ENCODE measurements around the gene CCR6. TPM values are rescaled to one million over a fixed set of nuclear protein-coding genes. Genes with fewer than 3 reads are reported as not detected.

The CCR6 gene
- total and polyA plus RNA-seq, 10 of the 15 experiments (the other 5 are each of a cell fraction or from before 2014, with no cell fraction given) = 2.2 to 7.6 (median 6.7) TPM

DNA sequence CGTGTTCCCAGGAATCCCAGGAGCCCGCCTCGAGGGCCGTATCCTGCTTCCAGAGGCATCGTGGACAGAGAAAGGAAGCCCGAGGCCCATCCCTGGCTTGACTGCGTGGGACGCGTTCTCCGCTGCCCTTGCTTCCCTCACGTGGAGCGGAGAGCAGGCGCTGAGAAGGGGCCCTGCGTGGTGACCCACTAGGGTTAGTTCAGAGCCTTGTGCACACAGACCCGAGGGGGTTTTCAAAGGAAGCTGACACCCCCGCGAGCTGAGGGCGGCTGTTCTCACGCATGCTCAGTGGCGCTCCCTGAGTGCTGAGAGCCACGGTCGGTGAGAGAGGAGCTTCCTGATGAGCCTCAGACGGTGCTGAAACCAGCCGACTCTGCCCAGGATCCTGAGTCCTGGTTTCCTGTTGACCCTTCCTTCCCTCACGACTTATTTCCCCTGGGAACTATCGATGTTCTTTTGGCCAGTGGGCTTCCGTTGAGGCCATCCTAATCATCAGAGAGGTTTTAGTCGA, 28.9 kb upstream of the CCR6 start (continued):
- TF ChIP-seq MEF2B (IDR thresholded peaks at IDR 0.05; ENCODE audit: partially characterized antibody, poor library complexity, severe bottlenecking) (peak; percentile 88), YBX1 (IDR thresholded peaks at IDR 0.05) (no peak), NRF1 (conservative IDR thresholded peaks at IDR 0.05; ENCODE audit: low read depth, low read length) (peak; percentile 92), CHD2 (IDR thresholded peaks at IDR 0.05; ENCODE audit: borderline replicate concordance, low read depth, low read length) (peak; percentile 55; the same call in 1 of the 2 replicates), TAF1 (IDR thresholded peaks at IDR 0.05; ENCODE audit: borderline replicate concordance, low read depth, low read length) (peak; percentile 87), REST (IDR thresholded peaks at IDR 0.05; ENCODE audit: low read depth, low read length) (0 out of 2 replicates have a peak, but pooled peaks have one; percentile 3), GATAD2B (conservative IDR thresholded peaks at IDR 0.05; ENCODE audit: low read depth) (peak; percentile 98), DPF2 (IDR thresholded peaks at IDR 0.05) (peak; percentile 36; the same call in 1 of the 2 replicates), SMC3 (IDR thresholded peaks at IDR 0.05; ENCODE audit: borderline replicate concordance, low read length) (no peak; the same call in 1 of the 2 replicates), ZBED1 (IDR thresholded peaks at IDR 0.05; ENCODE audit: borderline replicate concordance) (peak; percentile 59; the same call in 1 of the 2 replicates)
- TF ChIP-seq, protein P1, sequence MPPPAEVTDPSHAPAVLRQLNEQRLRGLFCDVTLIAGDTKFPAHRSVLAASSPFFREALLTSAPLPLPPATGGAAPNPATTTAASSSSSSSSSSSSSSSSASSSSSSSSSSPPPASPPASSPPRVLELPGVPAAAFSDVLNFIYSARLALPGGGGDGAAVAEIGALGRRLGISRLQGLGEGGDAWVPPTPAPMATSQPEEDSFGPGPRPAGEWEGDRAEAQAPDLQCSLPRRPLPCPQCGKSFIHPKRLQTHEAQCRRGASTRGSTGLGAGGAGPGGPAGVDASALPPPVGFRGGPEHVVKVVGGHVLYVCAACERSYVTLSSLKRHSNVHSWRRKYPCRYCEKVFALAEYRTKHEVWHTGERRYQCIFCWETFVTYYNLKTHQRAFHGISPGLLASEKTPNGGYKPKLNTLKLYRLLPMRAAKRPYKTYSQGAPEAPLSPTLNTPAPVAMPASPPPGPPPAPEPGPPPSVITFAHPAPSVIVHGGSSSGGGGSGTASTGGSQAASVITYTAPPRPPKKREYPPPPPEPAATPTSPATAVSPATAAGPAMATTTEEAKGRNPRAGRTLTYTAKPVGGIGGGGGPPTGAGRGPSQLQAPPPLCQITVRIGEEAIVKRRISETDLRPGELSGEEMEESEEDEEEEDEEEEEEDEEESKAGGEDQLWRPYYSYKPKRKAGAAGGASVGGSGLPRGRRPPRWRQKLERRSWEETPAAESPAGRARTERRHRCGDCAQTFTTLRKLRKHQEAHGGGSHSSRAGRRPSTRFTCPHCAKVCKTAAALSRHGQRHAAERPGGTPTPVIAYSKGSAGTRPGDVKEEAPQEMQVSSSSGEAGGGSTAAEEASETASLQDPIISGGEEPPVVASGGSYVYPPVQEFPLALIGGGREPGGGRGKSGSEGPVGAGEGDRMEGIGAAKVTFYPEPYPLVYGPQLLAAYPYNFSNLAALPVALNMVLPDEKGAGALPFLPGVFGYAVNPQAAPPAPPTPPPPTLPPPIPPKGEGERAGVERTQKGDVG (CRISPR knock-in tag; IDR thresholded peaks at IDR 0.05) = peak; percentile 52; the same call in 1 of the 2 replicates
- TF ChIP-seq, protein P2, sequence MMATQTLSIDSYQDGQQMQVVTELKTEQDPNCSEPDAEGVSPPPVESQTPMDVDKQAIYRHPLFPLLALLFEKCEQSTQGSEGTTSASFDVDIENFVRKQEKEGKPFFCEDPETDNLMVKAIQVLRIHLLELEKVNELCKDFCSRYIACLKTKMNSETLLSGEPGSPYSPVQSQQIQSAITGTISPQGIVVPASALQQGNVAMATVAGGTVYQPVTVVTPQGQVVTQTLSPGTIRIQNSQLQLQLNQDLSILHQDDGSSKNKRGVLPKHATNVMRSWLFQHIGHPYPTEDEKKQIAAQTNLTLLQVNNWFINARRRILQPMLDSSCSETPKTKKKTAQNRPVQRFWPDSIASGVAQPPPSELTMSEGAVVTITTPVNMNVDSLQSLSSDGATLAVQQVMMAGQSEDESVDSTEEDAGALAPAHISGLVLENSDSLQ (IDR thresholded peaks at IDR 0.05) = no peak
- TF ChIP-seq, protein P3, sequence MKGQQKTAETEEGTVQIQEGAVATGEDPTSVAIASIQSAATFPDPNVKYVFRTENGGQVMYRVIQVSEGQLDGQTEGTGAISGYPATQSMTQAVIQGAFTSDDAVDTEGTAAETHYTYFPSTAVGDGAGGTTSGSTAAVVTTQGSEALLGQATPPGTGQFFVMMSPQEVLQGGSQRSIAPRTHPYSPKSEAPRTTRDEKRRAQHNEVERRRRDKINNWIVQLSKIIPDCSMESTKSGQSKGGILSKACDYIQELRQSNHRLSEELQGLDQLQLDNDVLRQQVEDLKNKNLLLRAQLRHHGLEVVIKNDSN (IDR thresholded peaks at IDR 0.05; ENCODE audit: borderline replicate concordance, extremely low read length, insufficient read depth, low read depth, low read length) = no peak

Measured in GM12878 (cell line).